ENCODE results near the gene LAMTOR5.
"Not testable (repeated sequence)": the region's sequence is repeated elsewhere in the genome, so short reads cannot be mapped to it uniquely, and the experiment has no call there.

DNA sequence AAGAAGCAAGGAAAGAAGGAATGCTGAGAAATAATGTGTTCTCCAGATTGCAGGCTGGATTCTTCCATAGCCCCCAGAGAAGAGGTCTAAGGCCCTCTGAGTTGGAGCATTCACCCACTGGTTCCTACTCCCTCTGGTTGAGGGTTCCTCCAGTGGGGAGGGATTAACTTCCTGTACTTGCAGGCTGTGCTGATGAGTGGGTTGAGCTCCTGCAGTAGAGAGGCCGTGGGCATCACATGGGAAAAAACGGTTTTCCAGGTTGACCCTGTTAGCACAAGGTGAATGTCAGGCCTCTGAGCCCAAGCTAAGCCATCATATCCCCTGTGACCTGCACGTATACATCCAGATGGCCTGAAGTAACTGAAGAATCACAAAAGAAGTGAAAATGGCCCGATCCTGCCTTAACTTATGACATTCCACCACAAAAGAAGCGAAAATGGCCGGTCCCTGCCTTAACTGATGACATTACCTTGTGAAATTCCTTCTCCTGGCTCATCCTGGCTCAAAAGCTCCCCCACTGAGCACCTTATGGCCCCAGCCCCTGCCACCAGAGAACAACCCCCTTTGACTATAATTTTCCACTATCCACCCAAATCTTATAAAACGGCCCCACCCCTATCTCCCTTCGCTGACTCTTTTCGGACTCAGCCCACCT, 30.3 kb upstream of the LAMTOR5 start:
- not testable (repeated sequence) for TF ChIP-seq EZH2phosphoT487 (IDR thresholded peaks at IDR 0.05; ENCODE audit: insufficient read depth, low read depth); EZH2 (IDR thresholded peaks at IDR 0.05; ENCODE audit: insufficient read depth, poor library complexity, severe bottlenecking)

Data from GM23248 (cell line).